GM21723 (cell line): ENCODE results near the gene ZNF273.
A peak's percentile ranks its signal among the peaks of the same experiment; 100 is the strongest.
"Not testable (repeated sequence)": the region's sequence is repeated elsewhere in the genome, so short reads cannot be mapped to it uniquely, and the experiment has no call there.

Source experiments
- ATAC-seq: cut with Tn5 transposase; IDR thresholded peaks from one replicate; pipeline ENCODE4 v1.9.1; 2021; ENCODE audit warnings: mild to moderate bottlenecking, moderate library complexity; ENCODE audit not compliant: unreplicated experiment

ZNF273 gene

DNA sequence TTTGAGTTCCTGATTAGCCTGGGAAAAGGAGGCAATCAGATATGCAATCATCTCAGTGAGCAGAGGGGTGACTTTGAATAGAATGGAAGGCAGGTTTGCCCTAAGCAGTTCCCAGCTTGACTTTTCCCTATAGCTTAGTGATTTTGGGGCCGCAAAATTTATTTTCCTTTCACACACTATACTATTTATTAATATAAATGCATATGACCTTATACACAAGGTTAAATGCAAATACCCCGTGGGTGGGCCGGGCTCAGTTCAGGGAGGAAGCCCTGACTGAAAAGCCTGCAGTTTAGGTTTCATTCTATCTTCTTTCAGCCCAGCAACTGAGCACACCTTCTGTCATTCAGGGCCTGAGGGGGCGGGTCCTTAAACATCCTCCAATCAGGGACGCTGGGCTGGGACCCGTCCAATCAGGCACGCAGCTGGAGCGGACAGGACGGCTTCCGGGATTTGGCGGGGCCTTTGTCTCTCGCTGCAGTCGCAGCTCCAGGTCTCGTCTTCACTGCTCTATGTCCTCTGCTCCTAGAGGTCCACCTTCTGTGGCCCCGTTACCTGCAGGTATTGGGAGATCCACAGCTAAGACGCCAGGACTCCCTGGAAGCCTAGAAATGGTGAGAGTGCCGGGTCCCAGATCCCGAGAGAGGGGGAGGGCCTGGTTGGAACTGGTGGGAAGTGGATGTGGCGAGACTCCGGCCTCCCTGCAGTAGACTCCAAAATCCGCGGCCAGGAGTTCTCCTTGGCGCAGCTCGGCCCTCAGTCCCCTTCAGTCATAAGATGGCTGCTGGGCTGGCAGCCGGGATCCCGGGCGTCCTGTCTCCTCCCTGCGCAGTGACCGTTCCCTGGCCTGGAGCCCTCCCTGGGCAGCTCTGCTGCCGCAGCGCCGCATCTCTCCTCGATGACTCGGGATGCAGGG is at the start of gene ZNF273:
Gene ZNF273, plus strand, starts transcription at position 468 of the 916 bp plus-strand sequence. Its CDS starts 45 bp downstream, at position 513.
- peak; percentile 99 for ATAC-seq

DNA sequence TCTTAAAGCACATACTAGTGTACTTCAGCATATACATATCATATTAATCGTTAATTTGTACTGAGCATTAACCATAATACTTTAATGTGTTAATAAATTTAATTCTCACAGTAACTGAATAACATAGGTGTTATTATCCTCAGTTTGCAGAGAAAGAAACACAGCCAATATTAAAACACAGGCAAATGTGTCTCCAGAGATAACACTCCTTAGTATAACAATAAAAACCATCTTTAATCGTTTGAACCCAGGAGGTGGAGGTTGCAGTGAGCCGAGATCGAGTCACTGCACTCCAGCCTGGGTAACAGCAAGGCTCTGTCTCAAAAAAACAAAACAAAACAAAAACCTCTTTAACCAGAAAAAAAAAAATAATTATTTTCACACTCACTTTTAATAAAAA is 49.4 kb upstream of the ZNF273 start:
- no peak for ATAC-seq

DNA sequence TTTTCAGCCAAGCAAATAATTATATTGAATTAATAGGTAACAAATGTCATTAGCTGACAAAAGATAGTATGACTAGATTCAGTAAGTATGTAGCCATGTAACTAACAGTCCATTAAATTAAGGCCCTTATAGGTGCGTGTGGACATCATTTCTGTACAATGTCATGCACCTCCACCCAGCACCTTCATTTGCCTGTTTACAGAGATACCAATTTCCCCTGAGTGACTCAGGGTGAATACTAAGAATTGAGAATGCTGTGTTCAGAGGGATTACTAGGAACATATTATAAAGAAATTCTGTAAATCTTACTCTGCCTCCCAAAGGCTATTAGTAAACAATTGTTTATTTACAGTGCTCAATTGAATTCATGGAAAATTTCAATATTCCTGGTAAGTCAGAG is 48.1 kb upstream of the ZNF273 start:
- ATAC-seq = no peak

DNA sequence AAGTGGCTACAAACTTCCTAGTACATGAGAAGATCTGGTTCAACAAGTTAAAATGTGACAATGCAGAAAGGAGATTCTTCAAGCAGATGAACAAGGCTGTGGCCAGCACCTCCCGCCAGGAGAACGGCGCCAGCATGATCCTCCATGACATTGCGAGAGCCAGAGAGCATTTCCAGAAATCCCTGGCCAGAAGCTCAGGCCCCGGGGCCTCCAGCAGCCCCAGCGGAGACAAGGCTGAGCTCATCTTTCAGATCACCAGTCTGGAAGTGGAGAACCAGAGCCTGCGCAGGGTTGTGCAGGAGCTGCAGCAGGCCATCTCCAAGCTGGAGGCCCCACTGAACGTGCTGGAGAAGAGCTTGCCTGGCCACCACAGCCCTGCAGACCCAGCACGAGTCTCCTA is 40.1 kb upstream of the ZNF273 start:
- ATAC-seq = no peak

DNA sequence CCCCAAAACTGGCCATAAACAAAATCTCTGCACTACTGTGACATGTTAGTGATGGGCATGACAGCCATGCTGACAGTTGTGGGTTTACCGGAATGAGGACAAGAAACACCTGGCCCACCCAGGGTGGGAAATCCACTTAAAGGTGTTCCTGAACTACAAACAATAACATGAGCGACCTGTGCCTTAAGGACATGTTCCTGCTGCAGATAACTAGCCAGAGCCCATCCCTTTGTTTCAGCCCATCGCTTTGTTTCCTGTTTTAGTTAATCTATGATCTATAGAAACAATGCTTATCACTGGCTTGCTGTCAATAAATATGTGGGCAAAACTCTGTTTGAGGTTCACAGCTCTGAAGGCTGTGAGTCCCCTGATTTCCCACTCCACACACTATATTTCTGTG is 39.5 kb upstream of the ZNF273 start:
- ATAC-seq = not testable (repeated sequence)

- no peak for ATAC-seq
Observed at GRCh38 chr7:64863969-64864368, 39.1 kb upstream of the ZNF273 start.

- ATAC-seq = no peak
Observed at GRCh38 chr7:64867863-64868440, 35.1 kb upstream of the ZNF273 start.

- ATAC-seq = no peak
Observed at GRCh38 chr7:64868499-64868898, 34.6 kb upstream of the ZNF273 start.

GRCh38 chr7:64869121-64869725 is 33.9 kb upstream of the ZNF273 start:
- no peak for ATAC-seq

DNA sequence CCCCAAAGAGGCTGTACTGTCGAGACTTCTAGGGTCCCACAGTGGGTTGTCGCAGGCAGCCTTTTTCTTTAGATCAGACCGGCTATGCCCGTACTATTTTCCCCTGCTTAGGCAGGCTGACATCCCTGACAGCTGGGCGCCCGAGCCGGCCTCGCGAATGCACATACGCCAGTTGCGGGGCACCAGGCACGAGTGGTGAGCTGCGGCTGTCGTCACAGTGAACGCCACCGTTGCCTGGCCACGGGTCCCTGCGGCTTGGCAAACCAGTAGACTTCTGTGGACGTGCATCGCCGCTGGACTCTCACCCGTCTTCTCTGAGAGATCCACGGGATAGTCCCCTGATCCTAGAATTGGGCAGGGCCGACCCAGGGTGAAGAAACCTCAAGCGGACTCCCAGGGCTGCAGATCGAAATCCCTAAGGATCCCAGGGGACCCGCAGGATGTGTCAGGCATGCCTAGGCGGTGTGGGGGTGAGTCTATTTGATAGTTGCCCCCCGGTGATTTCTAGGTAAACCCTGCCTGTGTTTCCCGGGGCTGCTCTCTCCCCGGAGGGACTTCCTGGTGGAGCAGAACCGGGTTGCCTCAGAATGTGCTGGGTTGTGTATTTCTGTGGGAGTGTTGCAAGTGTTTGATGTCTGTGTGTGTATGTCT is 33.0 kb upstream of the ZNF273 start:
- ATAC-seq = no peak

- no peak for ATAC-seq
Observed at GRCh38 chr7:64870656-64871055, 32.4 kb upstream of the ZNF273 start.

- ATAC-seq = no peak
Observed at GRCh38 chr7:64871761-64872160, 31.3 kb upstream of the ZNF273 start.

GRCh38 chr7:64872351-64873154 is 30.5 kb upstream of the ZNF273 start:
- ATAC-seq = no peak

- no peak for ATAC-seq
Observed at GRCh38 chr7:64873155-64873500, 29.9 kb upstream of the ZNF273 start.

GRCh38 chr7:64873517-64873916 is 29.6 kb upstream of the ZNF273 start:
- ATAC-seq = no peak

DNA sequence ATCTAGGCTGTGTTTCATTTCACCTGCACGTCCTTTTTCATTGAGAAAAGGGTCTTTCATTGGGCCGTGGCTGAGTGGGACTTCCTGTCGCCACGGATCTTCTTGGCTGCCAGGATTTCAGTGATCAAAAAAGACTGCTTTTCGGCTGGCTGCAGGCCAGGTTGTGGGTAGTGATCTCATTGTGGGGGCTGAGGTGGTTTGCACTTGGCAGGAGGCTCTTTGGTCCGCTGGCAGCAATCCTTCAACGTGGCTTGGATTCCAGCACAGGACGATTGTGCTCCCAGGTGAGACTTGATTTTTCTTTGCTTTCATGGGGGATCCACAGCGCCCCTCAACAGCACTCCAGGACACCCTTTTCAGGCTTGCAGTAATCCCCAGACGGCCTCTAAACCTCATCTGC is 29.0 kb upstream of the ZNF273 start:
- ATAC-seq = no peak

- ATAC-seq = no peak
Observed at GRCh38 chr7:64874562-64875250, 28.4 kb upstream of the ZNF273 start.

GRCh38 chr7:64875258-64875657 is 27.8 kb upstream of the ZNF273 start:
- ATAC-seq = no peak

DNA sequence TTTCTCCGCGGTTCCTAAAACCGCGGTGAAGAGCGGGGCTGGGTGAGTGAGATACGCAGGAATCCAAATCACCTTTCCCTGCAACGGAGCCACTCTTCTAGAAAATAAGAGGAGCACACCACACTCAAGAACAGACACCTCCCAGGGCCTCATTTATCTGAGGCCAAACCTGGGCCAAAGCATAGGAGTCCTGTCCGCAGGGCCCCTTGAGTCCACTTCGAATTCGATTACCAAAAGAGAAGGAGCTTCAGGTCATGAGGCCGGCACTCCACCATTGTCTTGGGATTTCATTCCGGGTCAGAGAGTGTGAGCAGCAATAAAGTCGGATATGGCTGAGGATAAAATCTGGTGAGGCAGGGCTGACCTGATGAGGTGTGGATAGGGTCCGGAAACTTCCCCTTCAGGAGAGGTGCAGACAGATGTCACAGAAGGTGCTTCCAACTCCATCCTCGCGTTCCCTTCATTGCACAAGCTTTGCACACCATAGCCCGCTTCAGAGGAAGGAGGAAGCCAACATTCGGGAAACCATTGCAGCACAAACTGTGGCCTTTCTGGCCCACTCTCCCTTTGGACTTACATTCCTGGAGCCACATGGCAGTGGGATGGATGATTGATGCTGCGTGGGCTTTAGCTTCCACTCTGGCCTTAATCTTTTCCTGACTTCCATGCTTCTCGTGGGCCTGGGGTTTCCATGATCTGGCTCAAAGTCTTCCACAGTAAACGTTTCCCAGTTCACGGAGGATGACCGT is 27.2 kb upstream of the ZNF273 start:
- ATAC-seq = no peak
